Esophagus squamous epithelium (tissue), 5 donors: ENCODE data around the gene MYOG. TPM values are rescaled to one million over a fixed set of nuclear protein-coding genes. Genes with fewer than 3 reads are reported as not detected.

Experiments used
- DNase-seq: peaks from one replicate; lab custom pipeline; 2025; lab: John Stamatoyannopoulos, UW
- H3K27ac ChIP-seq, 4 donors: fragments of 200-600 bp; sonication (generic); one replicate each; pipeline ENCODE4 v1.5.1; 2016 to 2019; ENCODE audit warnings: mild to moderate bottlenecking in 1 of 4
- H3K27me3 ChIP-seq, 4 donors: fragments of 200-600 bp; sonication (generic); 1 replicate in 3 of 4; 2 replicates in 1 of 4; pipeline versions ENCODE4 v1.5.1 to v1.6.0; 2017 to 2021; ENCODE audit warnings: antibody characterized with exemption in 1 of 4
- H3K36me3 ChIP-seq, 3 donors: fragments of 200-600 bp; sonication (generic); one replicate each; pipeline ENCODE4 v1.5.1; 2016 to 2019
- H3K4me1 ChIP-seq, 3 donors: fragments of 200-600 bp; sonication (generic); one replicate each; pipeline ENCODE4 v1.5.1; 2017 to 2019
- H3K4me3 ChIP-seq, 4 donors: fragments of 200-600 bp; sonication (generic); 1 replicate in 3 of 4; 2 replicates in 1 of 4; pipeline ENCODE4 v1.5.1; 2016 to 2019; ENCODE audit warnings: mild to moderate bottlenecking in 2 of 4, moderate library complexity in 1 of 4
- H3K9me3 ChIP-seq, 3 donors: fragments of 200-600 bp; sonication (generic); one replicate each; pipeline ENCODE4 v1.5.1; 2016 to 2019
- CTCF ChIP-seq, 6 experiments: fragments of 450-650 bp in 4 of 6; fragments of 200-600 bp in 2 of 6; sonication (generic) in 2 of 6; IDR thresholded peaks; one replicate each; pipeline ENCODE4 v1.5.1; 2016 to 2019; ENCODE audit warnings: antibody characterized with exemption in 6 of 6, mild to moderate bottlenecking in 4 of 6, moderate library complexity in 4 of 6
- POLR2A ChIP-seq, 4 donors: fragments of 450-650 bp; IDR thresholded peaks; one replicate each; pipeline ENCODE4 v1.6.1; 2017; ENCODE audit warnings: antibody characterized with exemption in 4 of 4, mild to moderate bottlenecking in 4 of 4, moderate library complexity in 3 of 4
- WGBS, 2 donors: methylation state at CpG; one replicate each; pipeline ENCODE4 v1.1.5; 2018; 5-methylcytosine and 5-hydroxymethylcytosine counted together
- intact Hi-C: fragments of 100-400 bp; cut with DNase I; formaldehyde crosslinking; loops from one replicate; pipeline ENCODE4 v1.15.0; 2022
- total RNA-seq, 4 donors: library from RNA; depleted of rRNA; stranded (reverse); fragments of >200 nt; gene quantifications; one replicate each; pipeline ENCODE4 v1.1.0, GENCODE V29; 2016
- donor health status: DM: yes; HTN: yes; CAD: no.

Gene MYOG
- total RNA-seq, 4 donors from 2014 or later = not detected

GRCh38 chr1:203122159-203122558 lies 36.3 kb upstream of the MYOG start:
- no peaks in the 10 kb centered on the region for H3K9me3 ChIP-seq
- H3K4me3 ChIP-seq = no peak overlapping the region
- H3K27ac ChIP-seq = no peak overlapping the region
- H3K4me1 ChIP-seq = peaks cover 5 to 24% (median 12%) of the 10 kb centered on the region in 3 donors
- H3K27me3 ChIP-seq = peaks cover 0 to 100% (median 3%) of the 10 kb centered on the region in 4 donors
- intact Hi-C loops = no loop called here
- TF ChIP-seq POLR2A (IDR thresholded peaks at IDR 0.05) (no peak), CTCF (IDR thresholded peaks at IDR 0.05) (no peak)
- H3K36me3 ChIP-seq = no peaks in the 10 kb centered on the region
- WGBS, 2 donors = 77 to 100% methylated on average over 1 to 2 of the region's 2 CpGs
- no peak for DNase-seq

- DNase-seq = no peak
- TF ChIP-seq POLR2A (IDR thresholded peaks at IDR 0.05) (no peak), CTCF (IDR thresholded peaks at IDR 0.05) (no peak)
- H3K27ac ChIP-seq = no peak overlapping the region
- no peak overlapping the region for H3K4me3 ChIP-seq
- 56 to 63% methylated on average over 11 of the region's 11 CpGs for WGBS, 2 donors
- H3K36me3 ChIP-seq = no peaks in the 10 kb centered on the region
- no peaks in the 10 kb centered on the region for H3K9me3 ChIP-seq
- peaks cover 3 to 17% (median 5%) of the 10 kb centered on the region in 3 donors for H3K4me1 ChIP-seq
- intact Hi-C loops = no loop called here
- peaks cover 0 to 98% (median 3%) of the 10 kb centered on the region in 4 donors for H3K27me3 ChIP-seq
Measured at GRCh38 chr1:203121186-203122015, 35.6 kb upstream of the MYOG start.

- Histone ChIP-seq H3K9me3 (no peaks in the 10 kb centered on the region), H3K4me3 (no peak overlapping the region), H3K4me1 (peaks cover 3 to 9% (median 4%) of the 10 kb centered on the region in 3 donors), H3K27me3 (peaks cover 0 to 97% (median 3%) of the 10 kb centered on the region in 4 donors), H3K36me3 (no peaks in the 10 kb centered on the region), H3K27ac (no peak overlapping the region)
- DNase-seq = no peak
- no peak for TF ChIP-seq POLR2A (IDR thresholded peaks at IDR 0.05)
- no peak for TF ChIP-seq CTCF (IDR thresholded peaks at IDR 0.05)
- intact Hi-C loops = no loop called here
- whole genome bisulfite sequencing, 2 donors = 76 to 78% methylated on average over 4 to 7 of the region's 7 CpGs
Measured at GRCh38 chr1:203120325-203121153, 34.7 kb upstream of the MYOG start.

- WGBS, 2 donors = 27 to 35% methylated on average over 17 to 22 of the region's 35 CpGs
Measured at GRCh38 chr1:203117611-203118575, 32.1 kb upstream of the MYOG start.

More at GRCh38 chr1:203117611-203118575, 32.1 kb upstream of the MYOG start:
- no peaks in the 10 kb centered on the region for H3K36me3 ChIP-seq
- H3K27ac ChIP-seq = no peak overlapping the region
- DNase-seq = no peak
- intact Hi-C loops = loop anchor here (5.0 kb wide), 1 partner anchor 99 kb away; no protein-coding TSS in a partner anchor
- peak overlapping the region in 1 of 4 donors; percentile 15 for H3K4me3 ChIP-seq
- peak; percentile 15 to 66 (median 60) for TF ChIP-seq CTCF (IDR thresholded peaks at IDR 0.05)
- no peak for TF ChIP-seq POLR2A (IDR thresholded peaks at IDR 0.05)
- H3K9me3 ChIP-seq = no peaks in the 10 kb centered on the region
- peaks cover 3 to 9% (median 4%) of the 10 kb centered on the region in 3 donors for H3K4me1 ChIP-seq
- peaks cover 0 to 74% (median 3%) of the 10 kb centered on the region in 4 donors for H3K27me3 ChIP-seq
